NB4 (cell line): ENCODE data around the gene NAA10.

Experiments used
- DNase-seq: peaks from one replicate; pipeline ENCODE4 v3.0.0; 2010; ENCODE audit warnings: low read depth
- H3K4me3 ChIP-seq: one replicate; pipeline ENCODE4 v1.5.1; 2011; ENCODE audit warnings: mild to moderate bottlenecking, low read depth, low read length, moderate library complexity
- CTCF ChIP-seq: IDR thresholded peaks from one replicate; pipeline ENCODE4 v1.5.1; 2012; ENCODE audit warnings: low read depth, low read length
- MAX ChIP-seq: IDR thresholded peaks from 2 replicates; pipeline ENCODE4 v1.6.1; 2011; ENCODE audit warnings: low read depth, low read length
- MYC ChIP-seq: IDR thresholded peaks from 2 replicates; pipeline ENCODE4 v1.6.1; 2011; ENCODE audit warnings: low read depth, low read length
- POLR2A ChIP-seq: IDR thresholded peaks from 2 replicates; pipeline ENCODE4 v1.6.1; 2011; ENCODE audit warnings: mild to moderate bottlenecking; ENCODE audit not compliant: insufficient read length; ENCODE audit errors: extremely low read depth

The NAA10 gene

DNA sequence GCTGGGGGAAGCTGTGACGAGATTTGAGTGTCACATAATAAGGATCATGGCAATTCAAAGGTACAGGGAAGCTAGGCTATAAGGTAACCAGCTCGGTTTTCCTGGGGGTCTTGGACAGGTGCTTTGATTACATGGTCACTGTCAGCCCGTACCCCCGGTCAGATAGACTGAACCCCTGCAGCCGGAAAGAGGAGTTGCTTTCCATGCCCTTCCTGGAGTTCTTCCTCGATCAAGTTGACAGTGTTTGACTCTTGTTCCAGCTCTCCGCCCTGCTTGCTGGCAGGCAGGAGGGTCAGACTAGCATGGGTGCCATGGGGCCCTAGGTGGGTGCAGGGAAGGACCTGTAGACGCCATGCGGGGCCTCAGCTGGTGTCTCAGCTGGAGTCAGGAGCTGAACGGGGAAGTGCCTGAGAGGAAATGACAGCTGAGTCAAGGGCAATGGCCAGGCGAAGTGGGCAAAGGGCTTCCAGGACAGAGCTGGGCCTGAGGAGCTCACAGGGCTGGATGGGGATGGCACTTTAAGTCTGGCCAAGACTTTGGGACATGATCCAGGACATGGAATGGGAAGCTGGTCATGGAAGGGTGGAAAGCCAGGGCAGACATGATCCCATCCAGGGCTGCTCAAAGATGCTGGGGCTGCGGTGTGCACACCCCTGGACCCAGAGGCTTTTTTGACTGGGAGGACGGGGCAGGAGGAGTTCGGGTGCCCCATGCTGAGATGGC lies 39.3 kb upstream of the NAA10 start:
- H3K4me3 ChIP-seq: peak overlapping the region; percentile 9

DNA sequence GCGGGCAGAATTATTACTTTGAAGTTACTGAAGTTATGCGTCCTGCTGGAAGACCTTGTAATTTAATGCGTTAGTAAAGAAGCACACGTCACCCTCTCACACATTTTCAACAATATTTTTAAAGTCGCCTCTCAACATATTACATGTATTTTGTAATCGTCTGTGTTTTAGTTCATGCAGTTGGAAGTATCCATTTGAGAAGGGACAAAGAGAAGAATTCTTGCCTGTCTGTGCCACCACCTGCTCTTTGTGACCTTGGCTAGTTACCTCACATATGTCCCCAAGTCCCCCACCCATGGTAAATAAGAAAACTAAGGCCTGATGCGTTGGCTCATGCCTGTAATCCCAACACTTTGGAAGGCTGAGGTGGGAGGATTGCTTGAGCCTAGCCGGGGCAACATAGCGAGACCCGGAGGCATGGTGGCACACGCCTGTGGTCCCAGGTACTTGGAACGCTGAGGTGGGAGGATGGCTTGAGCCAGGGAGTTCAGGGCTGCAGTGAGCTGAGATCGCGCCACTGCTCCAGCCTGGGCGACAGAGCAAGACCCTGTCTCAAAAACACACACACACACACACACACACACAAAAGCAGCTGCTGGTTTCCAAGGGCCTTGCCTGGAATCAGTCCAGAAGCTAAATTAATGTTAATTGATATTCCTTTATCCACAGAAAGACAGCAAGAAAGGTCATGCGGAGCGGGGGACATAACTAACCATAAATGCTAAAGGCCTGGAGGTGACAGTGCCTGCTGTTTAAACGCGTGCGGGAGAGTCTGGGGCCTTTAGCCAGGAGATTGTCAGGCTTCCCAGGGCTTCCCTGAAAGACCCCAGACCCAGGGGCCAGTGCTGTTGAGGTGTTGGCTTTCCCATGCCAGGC lies 38.5 kb upstream of the NAA10 start:
- TF ChIP-seq POLR2A: no peak
- TF ChIP-seq MYC: no peak
- no peak for TF ChIP-seq CTCF
- TF ChIP-seq MAX: peak; percentile 13; the same call in 1 of the 2 replicates
- DNase-seq: peak; percentile 28
- H3K4me3 ChIP-seq: peak overlapping the region; percentile 86

More for the DNA sequence above, 39.3 kb upstream of the NAA10 start:
- TF ChIP-seq MYC (peak; percentile 36), POLR2A (no peak)
- DNase-seq: peak; percentile 58

DNA sequence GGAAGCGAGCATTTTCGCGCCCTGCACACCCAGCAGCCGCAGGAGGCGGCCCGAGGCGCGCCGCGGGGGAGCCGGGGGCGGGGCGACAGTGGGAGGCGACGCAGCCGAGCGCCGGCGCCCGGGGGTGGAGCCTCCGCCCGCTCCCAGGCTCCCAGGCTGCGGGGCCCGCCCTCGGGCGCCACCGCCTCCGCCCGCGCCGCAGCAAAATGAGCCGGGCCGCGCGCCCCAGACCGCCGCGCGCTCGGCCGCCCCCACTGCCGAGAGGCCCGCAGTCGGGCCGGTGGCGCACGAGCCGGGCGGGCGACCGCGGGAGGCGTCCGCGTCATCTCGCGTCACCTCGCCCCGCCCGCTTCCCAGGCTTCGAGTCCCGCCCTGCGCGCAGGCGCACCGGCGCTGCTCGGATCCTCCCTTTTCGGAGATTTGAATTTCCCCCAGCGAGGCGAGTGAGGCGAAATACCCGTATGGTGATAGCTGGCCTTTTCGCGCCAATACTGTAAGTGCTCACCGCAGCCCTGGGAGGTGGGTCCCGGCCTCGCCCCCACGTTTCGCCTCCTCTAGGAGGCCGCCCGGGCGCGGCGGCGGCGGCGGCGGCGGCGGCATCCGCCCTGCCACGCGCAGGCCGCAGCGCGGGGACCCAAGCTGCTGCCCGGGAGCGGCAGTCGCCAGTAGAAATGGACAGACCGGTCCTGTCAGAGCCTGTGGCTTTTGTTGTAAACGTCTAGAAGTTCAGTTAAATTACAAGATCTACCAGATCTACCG lies 37.7 kb upstream of the NAA10 start, which contains the start of gene TMEM187:
Gene TMEM187, plus strand, starts transcription at position 387 of the 759 bp plus-strand sequence. CDS start 9,309 bp downstream, outside the sequence.
- H3K4me3 ChIP-seq: peak within 1 kb of the TSS; percentile 90
- TF ChIP-seq POLR2A: peak; percentile 40
- TF ChIP-seq MAX: no peak
- DNase-seq: peak; percentile 96

DNA sequence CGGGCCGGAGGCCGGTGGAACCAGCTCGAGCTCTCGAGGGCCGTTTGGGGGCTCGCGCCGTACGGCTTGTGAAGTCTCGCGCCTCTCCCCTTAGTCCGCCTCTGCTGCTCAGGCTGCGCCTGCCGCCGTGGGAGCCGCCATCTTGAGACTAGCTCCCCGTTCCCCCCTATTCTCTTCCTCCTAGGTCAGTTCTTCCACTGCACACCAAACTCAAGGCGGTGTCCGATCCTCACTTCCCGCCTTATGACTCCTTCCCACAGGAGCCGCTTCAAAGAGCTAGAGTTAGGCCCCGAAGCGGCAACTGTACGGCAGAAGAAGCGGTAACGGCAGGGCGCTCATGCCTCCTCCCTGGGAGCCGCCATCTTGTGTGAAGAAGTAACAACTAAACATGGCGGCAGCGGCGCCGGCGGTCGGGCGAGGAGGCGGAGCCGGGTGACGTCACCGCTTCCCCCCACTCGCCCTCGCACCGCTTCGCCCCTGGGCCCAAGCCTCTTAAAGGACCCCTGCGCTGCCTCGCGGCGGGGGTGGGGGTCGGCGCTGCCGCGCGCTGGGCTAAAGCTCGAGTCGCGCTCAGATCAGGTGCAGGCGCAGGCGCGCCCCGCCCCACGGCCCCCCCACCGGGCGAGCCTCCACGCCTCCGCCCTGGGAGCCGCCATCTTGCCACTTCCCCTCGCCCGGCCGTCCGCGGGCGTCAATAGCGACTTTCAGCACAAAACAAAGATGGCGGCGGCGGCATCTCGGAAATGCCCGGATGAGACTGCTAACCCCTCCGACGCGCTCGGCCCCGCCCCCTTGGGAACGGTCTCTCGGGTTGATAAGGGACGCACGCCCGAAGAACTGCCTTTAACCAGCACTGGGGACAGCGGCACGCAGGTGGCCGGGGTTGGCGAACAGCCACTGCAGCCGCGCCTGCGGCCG lies 36.9 kb upstream of the NAA10 start, which contains the start of gene HCFC1:
Gene HCFC1, minus strand, starts transcription at position 369 of the 918 bp plus-strand sequence. CDS start 978 bp downstream, outside the sequence.
- no peak for TF ChIP-seq CTCF
- peak; percentile 80 for TF ChIP-seq MYC
- peak; percentile 56 for TF ChIP-seq POLR2A
- peak; percentile 46; the same call in 1 of the 2 replicates for TF ChIP-seq MAX
- DNase-seq: peak; percentile 92
- peak within 1 kb of the TSS; percentile 90 for H3K4me3 ChIP-seq

- DNase-seq: peak; percentile 93
- peak overlapping the region; percentile 90 for H3K4me3 ChIP-seq
- TF ChIP-seq MAX: 0 out of 2 replicates have a peak, but pooled peaks have one; percentile 11
- peak; percentile 50; the same call in 1 of the 2 replicates for TF ChIP-seq MYC
- no peak for TF ChIP-seq CTCF
- peak; percentile 17 for TF ChIP-seq POLR2A
Observed at GRCh38 chrX:153971124-153971449, 36.2 kb upstream of the NAA10 start.
